GM21367 (cell line): ENCODE measurements around the gene U2AF1L4.

Experiments used
- ATAC-seq: cut with Tn5 transposase; IDR thresholded peaks from one replicate; pipeline ENCODE4 v1.9.1; 2021; ENCODE audit not compliant: unreplicated experiment

The U2AF1L4 gene

DNA sequence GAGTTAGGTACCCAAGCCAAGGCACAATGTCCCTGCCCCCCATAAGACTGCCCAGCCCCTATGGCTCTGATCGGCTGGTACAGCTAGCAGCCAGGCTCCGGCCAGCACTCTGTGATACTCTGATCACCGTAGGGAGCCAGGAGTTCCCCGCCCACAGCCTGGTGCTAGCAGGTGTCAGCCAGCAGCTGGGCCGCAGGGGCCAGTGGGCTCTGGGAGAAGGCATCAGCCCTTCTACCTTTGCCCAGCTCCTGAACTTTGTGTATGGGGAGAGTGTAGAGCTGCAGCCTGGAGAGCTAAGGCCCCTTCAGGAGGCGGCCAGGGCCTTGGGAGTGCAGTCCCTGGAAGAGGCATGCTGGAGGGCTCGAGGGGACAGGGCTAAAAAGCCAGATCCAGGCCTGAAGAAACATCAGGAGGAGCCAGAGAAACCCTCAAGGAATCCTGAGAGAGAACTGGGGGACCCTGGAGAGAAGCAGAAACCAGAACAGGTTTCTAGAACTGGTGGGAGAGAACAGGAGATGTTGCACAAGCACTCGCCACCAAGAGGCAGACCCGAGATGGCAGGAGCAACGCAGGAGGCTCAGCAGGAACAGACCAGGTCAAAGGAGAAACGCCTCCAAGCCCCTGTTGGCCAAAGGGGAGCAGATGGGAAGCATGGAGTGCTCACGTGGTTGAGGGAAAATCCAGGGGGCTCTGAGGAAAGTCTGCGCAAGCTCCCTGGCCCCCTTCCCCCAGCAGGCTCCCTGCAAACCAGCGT, 30.4 kb downstream of the U2AF1L4 start:
- ATAC-seq, result no peak

DNA sequence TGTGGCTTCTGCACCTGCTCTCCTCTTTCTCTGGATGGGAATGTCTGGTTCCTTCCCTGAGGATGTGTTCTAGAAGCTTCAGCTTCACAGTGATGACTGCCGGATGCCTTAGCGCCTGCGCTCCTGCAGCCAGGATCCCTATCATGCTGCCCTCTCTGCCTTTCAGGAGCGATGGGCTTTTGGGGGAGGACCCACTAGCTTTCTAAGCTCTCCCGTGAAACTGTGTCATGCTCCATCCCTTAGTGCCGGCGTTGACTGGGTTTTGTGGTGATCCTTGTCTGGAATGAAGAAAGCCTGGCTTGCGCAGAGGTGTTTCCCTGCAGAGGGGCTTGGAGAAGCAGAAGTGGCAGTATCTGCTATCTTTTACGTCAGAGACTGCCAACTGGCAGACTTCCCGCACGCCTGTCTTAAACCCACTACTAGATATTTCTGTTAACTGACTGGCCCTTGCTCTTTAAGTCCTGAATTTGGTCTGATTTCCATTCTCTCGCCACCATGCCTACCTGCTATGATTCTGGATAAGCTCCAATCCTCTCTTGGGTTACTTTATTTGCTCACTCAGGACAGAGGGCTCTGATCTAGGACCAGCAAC, 31.2 kb downstream of the U2AF1L4 start:
- no peak for ATAC-seq

DNA sequence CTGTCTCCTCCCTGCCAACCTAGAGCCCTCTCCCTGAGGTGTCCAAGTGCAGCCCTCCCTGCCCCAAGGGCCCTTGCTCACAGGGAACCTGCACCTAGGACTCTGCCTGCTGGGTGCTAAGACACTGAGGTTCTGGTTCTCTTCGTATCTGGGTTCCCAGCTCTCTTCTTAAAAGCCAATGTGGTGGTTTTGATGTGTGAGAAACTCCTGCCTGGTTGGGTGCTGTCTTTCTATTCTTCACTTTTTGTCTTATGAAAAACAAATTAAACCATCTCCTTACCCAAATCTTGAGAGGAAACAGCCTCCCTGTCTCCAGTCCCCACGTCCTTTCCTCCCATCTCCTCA, 31.7 kb downstream of the U2AF1L4 start:
- ATAC-seq, result no peak

DNA sequence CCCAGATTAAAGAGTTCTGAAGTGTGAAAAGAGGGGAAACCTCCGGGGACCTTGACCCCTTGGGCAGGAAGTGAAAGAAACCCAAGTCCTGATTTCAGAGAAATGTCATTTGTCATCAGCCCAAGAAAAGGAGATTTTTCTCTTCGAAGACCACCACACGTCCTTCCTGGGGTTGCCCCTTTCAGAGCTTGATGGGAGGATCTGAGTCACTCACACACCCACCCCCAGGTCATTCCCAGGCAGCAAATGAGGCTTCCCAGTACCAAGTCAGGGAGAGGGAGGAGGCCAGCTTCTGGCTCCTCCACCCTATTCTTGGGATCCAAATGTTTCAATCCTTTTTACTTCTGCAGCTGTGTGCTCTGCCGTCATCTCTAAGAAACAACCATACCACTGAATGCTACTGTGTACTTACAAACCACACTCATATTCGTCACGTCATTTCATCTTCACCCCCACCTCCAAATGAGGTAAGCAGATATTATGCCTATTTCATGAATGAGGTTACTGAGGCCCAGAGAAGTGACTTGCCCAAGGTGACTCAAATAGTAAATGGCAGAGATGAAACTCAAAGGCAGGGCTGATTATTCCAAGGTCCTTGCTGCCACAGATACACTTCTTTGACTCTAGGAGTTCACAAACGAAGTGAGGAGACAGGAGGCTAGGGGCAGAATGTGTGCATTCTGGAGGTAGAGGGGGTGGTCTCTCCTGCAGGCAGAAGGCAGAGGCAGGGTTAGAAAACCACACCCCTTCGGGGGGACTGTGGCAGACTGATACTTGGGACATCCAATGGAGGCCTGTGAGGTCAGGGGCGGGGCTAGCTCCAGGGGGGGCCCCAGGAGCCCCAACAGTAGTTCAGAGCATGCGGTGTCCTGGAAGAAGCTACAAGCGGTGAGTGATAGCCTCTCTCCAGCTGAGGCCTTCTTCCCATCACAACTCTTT, 32.4 kb downstream of the U2AF1L4 start:
- ATAC-seq, result no peak

DNA sequence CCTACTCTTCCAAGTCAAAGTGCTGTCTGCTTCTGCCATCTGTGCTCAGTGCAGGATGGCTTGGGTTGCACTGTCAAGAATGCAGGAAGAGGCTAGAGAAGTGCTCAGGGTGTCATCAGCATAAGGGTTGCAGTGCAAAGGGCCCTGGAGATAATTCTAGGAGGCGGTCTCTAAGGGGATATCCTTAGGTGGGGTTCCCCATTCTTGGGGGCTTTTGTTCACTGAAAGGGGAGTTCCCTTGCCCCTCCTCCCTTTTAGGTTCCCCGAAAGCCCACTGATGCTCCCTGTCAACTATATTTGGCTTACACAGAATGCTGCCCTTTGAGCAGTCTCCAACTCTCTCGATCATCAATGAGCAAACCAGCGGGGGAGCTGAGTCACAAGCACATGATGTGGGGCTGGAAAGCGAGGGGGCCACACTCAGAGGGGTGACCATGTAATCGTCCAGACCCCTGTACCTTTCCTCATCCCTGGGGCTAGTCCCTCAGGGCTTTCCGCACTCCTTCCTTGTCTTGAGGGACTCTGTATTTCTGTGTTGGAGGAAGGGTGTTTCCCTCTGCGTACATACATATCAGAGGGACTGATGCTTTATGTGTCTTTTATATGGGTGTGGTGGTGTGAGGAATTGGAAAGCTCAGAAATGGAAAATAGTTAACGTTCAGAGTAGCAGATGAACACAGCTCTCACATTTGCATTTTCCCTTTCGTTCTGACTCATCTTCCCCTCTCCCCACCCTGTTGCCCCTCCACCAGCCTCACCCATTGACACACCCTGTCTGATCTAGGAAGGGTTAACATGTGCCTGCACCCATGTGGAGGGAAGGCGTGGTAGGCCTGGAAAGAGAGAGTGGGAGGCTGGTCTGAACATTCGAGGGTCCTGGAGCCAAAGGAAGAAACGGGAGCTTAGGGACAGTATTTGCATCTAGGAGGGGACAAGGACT, 34.2 kb downstream of the U2AF1L4 start:
- ATAC-seq, result no peak

DNA sequence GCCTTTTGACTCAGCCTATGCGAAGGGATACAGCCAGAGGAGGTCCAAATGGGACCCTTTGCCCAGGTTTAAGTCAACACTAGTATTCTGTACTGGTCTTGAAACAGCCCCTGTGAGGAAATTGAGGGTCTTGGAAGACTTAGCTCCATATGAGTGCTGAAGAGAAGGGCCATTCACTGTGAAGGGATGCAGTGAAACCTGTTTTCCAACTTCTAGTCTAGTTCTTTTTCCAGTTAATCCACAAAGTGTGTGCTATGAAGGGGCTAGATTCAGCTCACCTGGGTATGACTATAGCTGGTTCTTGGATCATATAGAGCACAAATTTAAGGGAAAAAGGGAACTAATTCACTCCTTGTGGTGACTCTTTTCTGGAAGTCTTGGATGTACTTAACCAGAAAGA, 36.8 kb downstream of the U2AF1L4 start:
- no peak for ATAC-seq

DNA sequence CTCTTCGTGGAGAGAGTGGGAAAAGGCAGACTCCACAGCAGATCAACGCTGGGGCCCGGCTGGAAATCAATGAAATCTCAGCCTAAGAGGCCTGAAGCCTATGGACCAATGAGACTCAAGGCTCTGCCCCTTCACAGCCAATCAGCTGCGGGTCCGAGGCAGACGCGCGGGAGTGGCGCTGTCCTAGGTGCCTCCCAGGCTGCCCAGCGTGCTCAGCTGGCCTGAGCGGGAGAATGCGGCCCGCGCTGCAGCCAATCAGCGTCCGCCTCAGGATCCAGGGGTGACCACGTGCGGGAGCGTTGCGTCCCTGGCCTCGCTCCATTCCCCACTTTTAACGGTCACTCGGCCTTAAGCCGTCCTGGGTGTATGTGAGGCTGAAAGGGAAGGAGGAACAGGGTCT, 41.0 kb downstream of the U2AF1L4 start, which contains the start of gene ZBTB32:
TSS of gene ZBTB32 (plus strand) at position 341 of the 400 bp plus-strand sequence. CDS start 10,069 bp downstream, outside the sequence.
- ATAC-seq, result no peak

DNA sequence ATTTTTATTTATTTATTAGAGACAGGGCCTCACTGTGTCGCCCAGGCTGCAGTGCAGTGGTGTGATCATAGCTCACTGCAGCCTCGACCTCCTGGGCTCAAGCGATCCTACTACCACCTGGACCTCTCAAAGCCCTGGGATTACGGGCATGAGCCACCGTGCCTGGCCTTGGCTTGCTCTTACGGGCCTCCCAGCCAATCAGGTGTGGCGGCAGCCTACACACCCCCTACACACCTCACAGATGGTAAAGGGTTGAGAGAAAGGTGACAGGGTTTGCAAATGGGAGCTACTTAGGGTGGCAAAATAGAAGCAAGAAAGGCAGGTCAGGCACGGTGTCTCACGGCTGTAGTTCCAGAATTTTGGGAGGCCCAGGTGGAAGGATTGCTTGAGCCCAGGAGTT, 41.9 kb downstream of the U2AF1L4 start:
- ATAC-seq, result no peak

DNA sequence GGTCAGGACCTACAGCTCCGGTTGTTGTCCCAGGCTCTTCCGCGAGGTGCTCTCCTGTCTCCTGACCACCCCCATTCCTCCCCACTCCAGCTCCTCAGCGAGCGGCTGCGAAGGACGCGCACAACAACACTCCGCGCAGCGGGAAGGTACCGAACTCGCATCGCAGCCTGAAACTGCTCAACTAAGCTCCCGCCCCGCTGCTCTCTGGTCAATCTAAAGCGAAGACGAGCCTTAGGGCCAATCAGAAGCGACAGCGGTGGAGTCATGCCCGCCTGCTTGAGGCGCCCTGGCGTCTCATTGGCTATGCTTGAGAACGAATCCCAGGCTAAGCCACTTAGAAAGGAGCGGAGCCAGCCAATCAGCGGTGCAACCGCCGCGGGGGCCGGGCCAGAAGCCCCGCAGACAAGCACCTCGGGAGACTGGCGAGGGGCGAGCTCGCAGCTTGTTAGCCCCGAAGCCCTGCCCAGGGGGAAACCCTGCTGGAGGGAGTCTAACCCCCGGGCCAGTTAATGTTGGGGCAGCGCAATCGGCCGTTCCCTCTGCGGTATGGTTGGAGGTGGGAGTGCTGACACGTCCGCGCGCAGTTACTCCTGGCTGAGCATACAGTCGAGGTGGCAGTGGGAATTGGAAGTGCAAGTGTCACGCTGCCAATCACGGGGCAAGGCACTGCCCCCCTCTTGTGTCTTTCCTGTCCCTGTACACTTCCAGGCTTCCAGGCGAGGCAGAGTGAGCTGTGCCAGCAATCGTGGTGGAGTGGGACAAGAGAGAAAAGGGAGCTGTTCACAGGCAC, 42.8 kb downstream of the U2AF1L4 start:
- peak; percentile 85 for ATAC-seq

DNA sequence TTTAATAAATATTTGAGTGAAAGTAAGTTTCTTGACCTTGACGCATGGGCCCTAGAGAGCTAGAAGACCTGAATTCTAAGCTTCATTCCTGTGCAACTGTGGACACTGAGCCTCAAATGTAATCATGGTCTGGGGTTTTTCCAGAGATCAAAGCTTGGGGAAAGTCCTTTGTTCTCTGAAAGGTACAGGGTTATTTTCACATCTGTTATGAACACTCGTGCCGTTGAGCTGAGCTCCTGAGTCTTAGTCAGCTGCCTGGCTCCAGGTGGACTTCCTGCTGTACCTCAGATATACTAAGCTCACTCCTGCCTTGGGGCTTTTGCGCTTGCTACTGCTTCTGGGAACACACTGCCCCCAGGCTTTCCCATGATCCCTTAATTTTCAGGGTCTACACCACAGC, 48.4 kb downstream of the U2AF1L4 start:
- no peak for ATAC-seq

DNA sequence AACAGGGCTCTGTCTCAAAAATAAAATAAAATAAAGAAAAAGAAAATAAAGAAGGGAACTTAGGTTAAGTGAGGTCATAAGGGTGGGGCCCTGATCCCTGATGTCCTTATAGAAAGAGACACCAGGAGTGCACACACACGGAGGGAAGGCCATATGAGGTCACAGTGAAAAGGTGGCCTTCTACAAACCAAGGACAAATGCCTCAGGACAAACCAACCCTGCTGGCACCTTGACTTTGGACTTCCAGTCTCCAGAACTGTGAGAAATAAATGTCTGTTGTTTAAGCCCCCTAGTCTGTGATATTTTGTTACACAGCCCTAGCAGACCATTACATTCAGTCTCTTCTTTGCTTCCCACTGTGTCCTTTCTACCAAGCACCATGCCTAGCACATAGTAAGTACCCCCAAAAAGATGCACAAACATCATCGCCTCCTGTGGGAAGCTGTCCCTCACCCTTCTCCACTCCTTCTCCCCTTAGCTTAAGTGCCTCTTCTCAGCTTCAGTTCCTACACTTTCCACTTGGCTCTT, 49.3 kb downstream of the U2AF1L4 start:
- ATAC-seq, result no peak

DNA sequence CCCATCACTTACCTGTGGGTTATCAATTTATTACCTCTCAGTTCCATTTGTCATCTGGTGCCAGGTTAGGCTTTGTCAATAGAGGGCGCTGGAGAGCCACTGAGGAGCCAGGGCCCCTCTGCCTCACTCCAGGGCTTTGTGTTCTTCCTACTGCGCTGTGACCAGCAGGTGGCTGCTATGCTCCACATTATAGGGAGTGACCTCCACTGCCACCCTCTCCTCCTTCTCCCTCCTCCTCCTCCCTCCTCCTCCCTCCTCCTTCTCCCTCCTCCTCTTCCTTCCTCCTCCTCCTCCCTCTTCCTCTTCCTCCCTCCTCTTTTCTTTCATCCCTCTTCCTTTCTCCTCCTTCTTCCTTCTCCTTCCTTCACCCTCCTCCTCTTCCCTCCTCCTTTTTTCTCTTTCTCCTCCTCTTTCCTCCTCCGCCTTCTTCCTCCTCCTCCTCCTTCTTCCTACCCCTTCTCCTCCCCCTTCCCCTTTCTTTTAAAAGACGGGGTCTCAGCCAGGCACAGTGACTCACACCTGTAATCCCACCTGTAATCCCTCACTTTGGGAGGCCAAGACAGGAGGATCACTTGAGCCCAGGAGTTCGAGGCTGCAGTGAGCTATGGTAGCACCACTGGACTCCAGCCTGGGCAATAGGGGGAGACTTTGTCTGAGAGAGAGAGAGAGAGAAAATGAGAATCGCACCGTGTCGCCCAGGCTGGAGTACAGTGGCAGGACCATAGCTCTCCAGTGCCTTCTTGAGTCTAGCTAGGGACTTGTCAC, 51.2 kb downstream of the U2AF1L4 start:
- ATAC-seq, result peak; percentile 63

DNA sequence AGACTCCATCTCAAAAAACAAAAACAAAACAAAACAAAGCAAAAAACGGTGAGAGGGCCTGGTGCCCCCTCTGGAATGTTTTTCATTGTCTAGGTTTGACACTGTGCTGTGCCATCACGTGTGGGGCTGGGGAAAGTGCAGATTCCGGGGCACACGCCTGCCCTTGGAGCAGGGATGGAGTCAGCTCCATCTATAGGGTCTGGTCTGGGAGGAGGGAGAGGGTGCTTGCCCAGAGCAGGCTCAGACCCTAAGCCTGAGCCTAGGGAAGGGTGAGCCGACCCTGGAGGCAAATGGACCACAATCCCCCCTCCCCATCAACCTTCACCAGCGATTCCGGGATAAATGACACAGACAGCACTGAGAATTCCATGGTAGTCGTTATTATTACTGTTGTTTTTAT, 51.8 kb downstream of the U2AF1L4 start:
- ATAC-seq, result no peak
